ENCODE data around the gene ZNF800.
"Not testable (repeated sequence)": the region's sequence is repeated elsewhere in the genome, so short reads cannot be mapped to it uniquely, and the experiment has no call there.

Gene ZNF800

GRCh38 chr7:127392566-127393367, at the start of gene ZNF800:
Gene ZNF800 (minus strand): TSS chr7:127392708. CDS start chr7:127391557, 1,151 bp downstream.
- DNase-seq, result peak; percentile 86 to 94
- intact Hi-C loops (cut with DNase I; ENCODE audit: low total_unique reads), result loop anchor here (2.0 to 10.0 kb wide), 3 partner anchors 196 to 958 kb away; partner anchors contain the start of genes ARF5 and SND1

GRCh38 chr7:127440206-127440605, 47.7 kb upstream of the ZNF800 start:
- intact Hi-C loops (cut with DNase I; ENCODE audit: low total_unique reads), result no loop called here
- H3K4me3 ChIP-seq, result no peak overlapping the region
- no peak overlapping the region for H3K27ac ChIP-seq
- H3K27me3 ChIP-seq, result no peaks in the 10 kb centered on the region
- no peak for DNase-seq
- TF ChIP-seq CTCF (IDR thresholded peaks at IDR 0.05), result no peak
- H3K36me3 ChIP-seq, result no peaks in the 10 kb centered on the region
- no peaks in the 10 kb centered on the region for H3K9me3 ChIP-seq
- no peaks in the 10 kb centered on the region for H3K4me1 ChIP-seq

More at GRCh38 chr7:127392566-127393367, at the start of gene ZNF800:
- H3K27me3 ChIP-seq, result no peaks in the 10 kb centered on the region
- peak within 1 kb of the TSS; percentile 78 to 94 for H3K27ac ChIP-seq
- H3K9me3 ChIP-seq, result no peaks in the 10 kb centered on the region
- H3K4me3 ChIP-seq, result peak within 1 kb of the TSS; percentile 89
- TF ChIP-seq CTCF (IDR thresholded peaks at IDR 0.05), result peak in 1 of 2 experiments; percentile 8
- H3K4me1 ChIP-seq, result peaks cover 0 to 34% (median 9%) of the 10 kb centered on the region in 4 donors
- peaks cover 5 to 13% (median 12%) of the 10 kb centered on the region in 3 donors for H3K36me3 ChIP-seq

- H3K4me3 ChIP-seq, result no peak overlapping the region
- no peak overlapping the region for H3K27ac ChIP-seq
- intact Hi-C loops (cut with DNase I; ENCODE audit: low total_unique reads), result no loop called here
- no peaks in the 10 kb centered on the region for H3K4me1 ChIP-seq
- no peaks in the 10 kb centered on the region for H3K36me3 ChIP-seq
- TF ChIP-seq CTCF (IDR thresholded peaks at IDR 0.05), result no peak
- no peak for DNase-seq
- H3K27me3 ChIP-seq, result no peaks in the 10 kb centered on the region
- H3K9me3 ChIP-seq, result no peaks in the 10 kb centered on the region
Measured at GRCh38 chr7:127438836-127439235, 46.3 kb upstream of the ZNF800 start.

- H3K9me3 ChIP-seq, result no peaks in the 10 kb centered on the region
- no peak for TF ChIP-seq CTCF (IDR thresholded peaks at IDR 0.05)
- H3K36me3 ChIP-seq, result no peaks in the 10 kb centered on the region
- H3K4me3 ChIP-seq, result no peak overlapping the region
- H3K27ac ChIP-seq, result no peak overlapping the region
- DNase-seq, result no peak
- H3K4me1 ChIP-seq, result no peaks in the 10 kb centered on the region
- no peaks in the 10 kb centered on the region for H3K27me3 ChIP-seq
- intact Hi-C loops (cut with DNase I; ENCODE audit: low total_unique reads), result no loop called here
Measured at GRCh38 chr7:127437837-127438236, 45.3 kb upstream of the ZNF800 start.

- no peaks in the 10 kb centered on the region for H3K36me3 ChIP-seq
- no peak for DNase-seq
- no peaks in the 10 kb centered on the region for H3K9me3 ChIP-seq
- no peak overlapping the region for H3K27ac ChIP-seq
- H3K4me3 ChIP-seq, result no peak overlapping the region
- no peak for TF ChIP-seq CTCF (IDR thresholded peaks at IDR 0.05)
- intact Hi-C loops (cut with DNase I; ENCODE audit: low total_unique reads), result no loop called here
- H3K4me1 ChIP-seq, result no peaks in the 10 kb centered on the region
- no peaks in the 10 kb centered on the region for H3K27me3 ChIP-seq
Measured at GRCh38 chr7:127437241-127437640, 44.7 kb upstream of the ZNF800 start.

- H3K36me3 ChIP-seq; H3K27me3 ChIP-seq; intact Hi-C loops (cut with DNase I; ENCODE audit: low total_unique reads): not testable (repeated sequence)
Measured at GRCh38 chr7:127429281-127429680, 36.8 kb upstream of the ZNF800 start.

More at GRCh38 chr7:127429281-127429680, 36.8 kb upstream of the ZNF800 start:
- H3K4me1 ChIP-seq, H3K4me3 ChIP-seq, DNase-seq, H3K9me3 ChIP-seq, H3K27ac ChIP-seq: not testable (repeated sequence)
